NT2/D1 (cell line): ENCODE measurements around the gene HRH4.

Experiments
- SUZ12 ChIP-seq: IDR thresholded peaks from 2 replicates; pipeline ENCODE4 v1.6.1; 2011; ENCODE audit not compliant: insufficient read length, insufficient read depth; ENCODE audit errors: extremely low read depth
- YY1 ChIP-seq: IDR thresholded peaks from 2 replicates; pipeline ENCODE4 v1.6.1; 2011; ENCODE audit not compliant: insufficient read length, insufficient read depth
- ZNF274 ChIP-seq: IDR thresholded peaks from 2 replicates; pipeline ENCODE4 v1.6.1; 2011; ENCODE audit warnings: mild to moderate bottlenecking, low read depth, low read length

GRCh38 chr18:24447961-24448360, 12.5 kb upstream of the HRH4 start:
- no peak for TF ChIP-seq SUZ12
- TF ChIP-seq ZNF274: no peak
- TF ChIP-seq YY1: no peak
